ENCODE data around the gene PLEKHG1.

Gene PLEKHG1

GRCh38 chr6:150646228-150646627, 46.5 kb downstream of the PLEKHG1 start:
- no peak for DNase-seq

- DNase-seq = no peak
These were observed 47.4 kb downstream of the PLEKHG1 start for GRCh38 chr6:150647051-150647450.
